Raji (cell line): Measurements from ENCODE around the gene MPZ.

Source experiments
- POLR2A ChIP-seq: IDR thresholded peaks from 2 replicates; pipeline ENCODE4 v1.6.1; 2011; ENCODE audit warnings: low read depth, low read length, control low read depth; ENCODE audit not compliant: insufficient read depth

The MPZ gene

GRCh38 chr1:161305867-161306519 lies 3.8 kb downstream of the MPZ start:
- peak; percentile 84 for TF ChIP-seq POLR2A

DNA sequence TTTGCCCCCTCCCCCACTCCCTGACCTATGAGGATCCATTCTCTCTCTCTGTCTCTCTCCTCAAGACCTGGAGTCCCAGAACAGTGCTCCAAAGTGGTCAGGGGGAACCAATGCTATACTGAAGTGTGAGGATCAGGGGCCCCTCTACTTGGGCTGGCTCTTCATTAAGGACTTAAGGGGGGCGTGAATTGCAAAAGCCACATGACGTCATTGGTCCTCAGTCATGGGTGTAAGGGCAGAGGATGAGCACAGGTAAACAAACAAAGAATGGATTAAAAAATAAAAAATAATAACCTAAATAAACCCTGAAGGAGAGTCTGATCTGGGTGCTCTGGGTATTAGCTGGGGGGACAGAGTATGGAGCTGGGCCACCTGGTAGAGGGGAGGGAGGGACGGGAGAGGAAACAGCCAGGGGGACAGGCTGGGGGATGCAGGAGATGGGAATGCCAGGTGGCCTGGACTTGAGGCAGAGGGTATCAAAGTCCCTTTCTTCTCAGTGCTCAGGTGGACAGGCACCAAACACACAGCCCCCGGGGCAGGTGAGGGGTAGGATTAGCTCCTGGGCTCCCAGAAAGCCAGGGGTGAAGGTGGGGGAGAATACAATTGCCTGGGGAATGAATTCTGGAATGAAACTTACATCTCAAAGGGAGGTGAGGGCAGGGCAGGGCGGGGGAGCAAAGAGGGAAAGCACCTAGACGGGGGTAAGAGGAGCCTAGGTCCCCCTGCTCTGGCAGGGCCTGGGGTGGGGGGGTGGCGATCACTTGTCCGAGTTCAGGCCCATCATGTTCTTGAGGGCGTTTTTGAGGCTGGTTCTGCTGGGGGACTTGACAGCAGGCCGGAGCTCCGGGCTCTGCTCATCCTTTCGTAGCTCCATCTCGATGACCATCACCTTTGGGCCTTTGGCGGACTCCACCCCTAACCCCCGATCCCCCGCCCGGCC lies 4.6 kb downstream of the MPZ start:
- TF ChIP-seq POLR2A: no peak

- no peak for TF ChIP-seq POLR2A
Measured at GRCh38 chr1:161300478-161300877, 9.3 kb downstream of the MPZ start.

GRCh38 chr1:161299347-161299746 lies 10.4 kb downstream of the MPZ start:
- TF ChIP-seq POLR2A: no peak

DNA sequence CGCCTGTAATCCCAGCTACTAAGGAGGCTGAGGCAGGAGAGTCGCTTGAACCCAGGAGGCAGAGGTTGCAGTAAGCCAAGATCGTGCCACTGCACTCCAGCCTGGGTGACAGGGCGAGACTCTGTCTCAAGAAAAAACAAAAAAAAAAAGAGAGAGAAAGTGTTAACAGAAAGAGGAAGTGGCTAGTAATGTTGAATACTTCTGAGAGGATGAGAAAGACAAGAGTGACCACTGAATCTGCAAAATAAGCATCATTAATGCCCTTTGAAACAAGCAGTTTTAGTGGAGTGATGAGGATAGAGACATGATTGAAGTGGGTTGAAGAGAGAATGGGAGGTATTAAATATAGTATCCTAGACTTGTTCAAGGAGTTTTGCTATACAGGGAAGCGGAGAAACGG lies 11.7 kb downstream of the MPZ start:
- TF ChIP-seq POLR2A: no peak

DNA sequence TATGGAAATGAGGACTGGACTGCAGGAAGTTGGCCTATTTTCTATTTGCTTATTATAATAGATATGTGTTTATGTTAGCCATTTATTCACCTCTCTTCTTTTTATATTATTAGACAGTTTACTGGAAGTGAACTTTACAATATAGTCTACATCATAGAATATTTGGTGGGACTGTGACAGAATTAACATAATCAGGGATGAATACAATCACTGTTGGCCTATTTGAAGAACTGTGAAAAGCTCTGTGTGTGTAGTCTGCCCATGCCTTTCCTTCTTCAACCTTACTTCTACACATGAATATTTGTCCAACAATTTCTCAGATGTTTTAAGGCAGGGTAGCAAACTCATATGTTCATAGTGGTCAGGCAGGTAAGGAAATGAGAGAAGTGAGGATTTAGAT lies 12.4 kb downstream of the MPZ start:
- no peak for TF ChIP-seq POLR2A

GRCh38 chr1:161290779-161291178 lies 19.0 kb downstream of the MPZ start:
- no peak for TF ChIP-seq POLR2A

DNA sequence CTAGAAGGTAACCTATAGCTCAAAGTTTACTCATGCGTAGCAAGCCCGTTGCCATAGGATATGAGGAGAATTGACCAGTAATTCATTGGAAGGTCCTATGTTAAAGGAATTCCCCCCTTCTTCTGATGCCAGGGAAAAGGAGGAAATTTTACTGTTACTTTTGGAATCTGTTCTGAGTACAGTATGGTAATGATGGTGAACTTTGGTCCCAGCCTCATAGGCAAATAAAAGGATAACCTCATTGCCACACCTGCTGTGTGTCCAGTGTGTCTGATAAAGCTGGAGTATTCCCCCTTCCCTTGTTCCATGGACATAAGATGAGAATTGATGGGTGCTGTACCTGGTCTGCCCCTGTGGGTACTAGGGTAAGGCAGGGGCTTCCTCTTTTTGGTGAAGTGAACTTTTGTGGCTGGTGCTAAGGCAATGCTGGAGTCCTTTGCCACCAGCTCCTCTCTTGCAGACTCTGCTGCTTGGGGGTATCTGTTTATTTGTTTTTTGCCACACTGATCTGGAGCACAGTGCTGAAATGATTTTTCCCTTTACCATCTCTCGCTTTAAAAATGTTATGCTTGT lies 22.2 kb downstream of the MPZ start:
- no peak for TF ChIP-seq POLR2A

- no peak for TF ChIP-seq POLR2A
Measured at GRCh38 chr1:161285521-161285920, 24.2 kb downstream of the MPZ start.

GRCh38 chr1:161285113-161285512 lies 24.7 kb downstream of the MPZ start:
- TF ChIP-seq POLR2A: no peak

DNA sequence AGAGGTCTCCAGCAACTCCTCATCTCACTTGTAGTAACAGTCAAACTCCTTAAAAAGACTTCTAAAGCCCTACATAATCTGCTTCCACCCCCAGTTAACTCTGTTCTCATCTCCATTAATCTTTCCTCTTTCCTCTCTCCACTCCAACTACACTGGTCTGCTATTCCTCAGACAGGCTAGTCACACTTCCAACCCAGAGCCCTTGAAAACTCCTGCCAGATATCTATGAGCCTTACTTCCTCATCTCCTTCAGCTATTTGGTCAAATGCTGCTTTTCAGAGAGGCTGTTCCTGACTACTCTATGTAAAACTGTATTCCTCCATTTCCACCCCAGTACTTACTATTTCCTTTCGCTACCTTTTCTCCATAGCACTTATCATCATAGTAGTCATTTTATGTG lies 26.8 kb downstream of the MPZ start:
- no peak for TF ChIP-seq POLR2A

- no peak for TF ChIP-seq POLR2A
Measured at GRCh38 chr1:161274874-161275273, 34.9 kb downstream of the MPZ start.

GRCh38 chr1:161273402-161273801 lies 36.4 kb downstream of the MPZ start:
- TF ChIP-seq POLR2A: no peak

GRCh38 chr1:161267321-161267720 lies 42.4 kb downstream of the MPZ start:
- TF ChIP-seq POLR2A: no peak

DNA sequence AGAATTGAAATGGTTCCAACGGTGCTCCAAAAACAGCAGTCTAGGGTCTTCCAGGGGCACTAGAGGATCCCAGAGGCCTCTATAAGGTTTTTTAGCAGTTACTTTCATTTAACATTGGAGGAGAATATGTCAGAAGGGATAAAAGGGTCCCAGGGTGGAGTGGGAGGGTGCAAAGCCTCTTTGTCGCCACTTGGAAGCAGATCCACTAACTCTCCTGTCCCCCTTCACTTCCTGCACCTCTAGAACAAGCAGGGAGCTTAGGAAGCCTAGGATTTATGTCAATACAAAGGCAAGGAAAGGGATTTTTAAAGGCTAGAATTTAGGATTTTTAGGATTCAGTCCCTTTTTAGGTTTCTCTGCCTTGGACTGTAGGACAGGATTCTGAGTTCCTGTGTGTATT lies 42.9 kb downstream of the MPZ start:
- no peak for TF ChIP-seq POLR2A

GRCh38 chr1:161266202-161266601 lies 43.6 kb downstream of the MPZ start:
- TF ChIP-seq POLR2A: no peak

DNA sequence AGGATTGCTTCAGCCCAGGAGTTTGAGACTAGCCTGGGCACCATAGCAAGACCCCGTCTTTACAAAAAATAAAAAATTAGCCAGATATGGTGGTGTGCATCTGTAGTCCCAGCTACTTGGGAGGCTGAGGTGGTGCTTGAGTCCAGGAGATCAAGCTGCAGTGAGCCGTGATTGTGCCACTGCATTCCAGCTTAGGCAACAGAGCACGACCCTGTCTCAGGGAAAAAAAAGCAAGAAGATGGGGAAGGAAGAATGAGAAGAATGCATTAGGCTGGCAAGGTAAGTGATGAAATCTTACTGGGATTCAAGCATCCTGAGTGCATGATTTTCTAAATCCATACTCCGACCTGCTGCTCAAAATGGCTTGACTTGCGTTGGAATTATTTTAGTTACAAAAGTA lies 44.5 kb downstream of the MPZ start:
- TF ChIP-seq POLR2A: no peak
